GM12873 (cell line): ENCODE results near the gene VWA7.

Source experiments
- CTCF ChIP-seq: IDR thresholded peaks from 2 replicates; pipeline ENCODE4 v1.5.1; 2012; ENCODE audit warnings: low read depth, mild to moderate bottlenecking, moderate library complexity, low read length, control low read depth; ENCODE audit not compliant: insufficient read depth; ENCODE audit errors: missing control alignments

The VWA7 gene

GRCh38 chr6:31758281-31758680, 18.8 kb downstream of the VWA7 start:
- no peak for TF ChIP-seq CTCF

GRCh38 chr6:31752739-31753319, 24.3 kb downstream of the VWA7 start:
- TF ChIP-seq CTCF = no peak

GRCh38 chr6:31750411-31751022, 26.6 kb downstream of the VWA7 start:
- TF ChIP-seq CTCF = no peak

GRCh38 chr6:31749301-31750036, 27.7 kb downstream of the VWA7 start:
- no peak for TF ChIP-seq CTCF

GRCh38 chr6:31744422-31744821, 32.7 kb downstream of the VWA7 start:
- TF ChIP-seq CTCF = no peak

GRCh38 chr6:31742894-31743293, 34.2 kb downstream of the VWA7 start:
- TF ChIP-seq CTCF = no peak

- no peak for TF ChIP-seq CTCF
Measured at GRCh38 chr6:31741815-31742214, 35.3 kb downstream of the VWA7 start.
